AG09309 (cell line): ENCODE data around the gene CIB2.

Experiments used
- DNase-seq: peaks from one replicate; pipeline ENCODE4 v3.0.0-alpha.2; 2010; ENCODE audit warnings: low read depth
- H3K4me3 ChIP-seq: 2 replicates; pipeline ENCODE4 v1.5.1; 2011; ENCODE audit warnings: mild to moderate bottlenecking, low read depth, low read length, moderate library complexity; ENCODE audit not compliant: control insufficient read depth
- CTCF ChIP-seq: IDR thresholded peaks from 2 replicates; pipeline ENCODE4 v1.5.1; 2011; ENCODE audit warnings: mild to moderate bottlenecking, low read depth, low read length, inconsistent platforms; ENCODE audit not compliant: insufficient read depth, control insufficient read depth; ENCODE audit errors: missing control alignments

Gene CIB2

GRCh38 chr15:78084449-78084750, 46.8 kb downstream of the CIB2 start:
- no peak overlapping the region for H3K4me3 ChIP-seq
- TF ChIP-seq CTCF: no peak
- no peak for DNase-seq

- no peak for DNase-seq
- no peak overlapping the region for H3K4me3 ChIP-seq
- TF ChIP-seq CTCF: no peak
These were observed 47.4 kb downstream of the CIB2 start for GRCh38 chr15:78083687-78084448.

- H3K4me3 ChIP-seq: no peak overlapping the region
- no peak for DNase-seq
- TF ChIP-seq CTCF: no peak
These were observed 48.1 kb downstream of the CIB2 start for GRCh38 chr15:78083186-78083585.

GRCh38 chr15:78082743-78083110, 48.5 kb downstream of the CIB2 start:
- no peak for DNase-seq
- no peak for TF ChIP-seq CTCF

GRCh38 chr15:78082106-78082742, 49.0 kb downstream of the CIB2 start:
- no peak overlapping the region for H3K4me3 ChIP-seq
- no peak for DNase-seq
- TF ChIP-seq CTCF: no peak

More at GRCh38 chr15:78082743-78083110, 48.5 kb downstream of the CIB2 start:
- no peak overlapping the region for H3K4me3 ChIP-seq

- no peak for DNase-seq
- no peak overlapping the region for H3K4me3 ChIP-seq
- no peak for TF ChIP-seq CTCF
These were observed 51.2 kb downstream of the CIB2 start for GRCh38 chr15:78080088-78080460.
